ENCODE results near the gene IGSF6. TPM values are rescaled to one million over a fixed set of nuclear protein-coding genes. Genes with fewer than 3 reads are reported as not detected.

IGSF6 gene
- polyA plus RNA-seq, 2 of the 4 experiments (the other 2 are of a cell fraction), result not detected

- FAIRE-seq (no peak), ATAC-seq (no peak), DNase-seq (ENCODE audit: low read depth in 1 of 2, low spot score in 1 of 2) (no peak)
- POLR2A ChIA-PET, result no interaction called here
- Histone ChIP-seq H3K4me2 (no peak overlapping the region), H3K9me3 (no peaks in the 10 kb centered on the region), H3K4me3 (no peak overlapping the region), H3K27ac (no peak overlapping the region), H3K4me1 (no peaks in the 10 kb centered on the region)
- TF ChIP-seq CTCF (IDR thresholded peaks at IDR 0.05) (no peak), FOXS1 (CRISPR knock-in tag; IDR thresholded peaks at IDR 0.05) (no peak), RNF2 (IDR thresholded peaks at IDR 0.05; ENCODE audit: borderline replicate concordance, low read depth) (no peak), RFX5 (IDR thresholded peaks at IDR 0.05) (no peak), EHMT2 (IDR thresholded peaks at IDR 0.05; ENCODE audit: low read depth) (no peak), KDM5A (IDR thresholded peaks at IDR 0.05) (no peak), RAD21 (conservative IDR thresholded peaks at IDR 0.05 in 1 of 2, IDR thresholded peaks at IDR 0.05 in 1 of 2) (no peak), NFE2L2 (conservative IDR thresholded peaks at IDR 0.05; ENCODE audit: low read length) (no peak), BHLHE40 (IDR thresholded peaks at IDR 0.05; ENCODE audit: low read depth, low read length) (no peak), ZNF302 (CRISPR knock-in tag; IDR thresholded peaks at IDR 0.05) (no peak)
- TF ChIP-seq, protein P1, sequence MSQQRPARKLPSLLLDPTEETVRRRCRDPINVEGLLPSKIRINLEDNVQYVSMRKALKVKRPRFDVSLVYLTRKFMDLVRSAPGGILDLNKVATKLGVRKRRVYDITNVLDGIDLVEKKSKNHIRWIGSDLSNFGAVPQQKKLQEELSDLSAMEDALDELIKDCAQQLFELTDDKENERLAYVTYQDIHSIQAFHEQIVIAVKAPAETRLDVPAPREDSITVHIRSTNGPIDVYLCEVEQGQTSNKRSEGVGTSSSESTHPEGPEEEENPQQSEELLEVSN (IDR thresholded peaks at IDR 0.05; ENCODE audit: borderline replicate concordance, low read depth), result no peak
- CTCF ChIA-PET, result no interaction called here
- 96% methylated on average over 3 of the region's 3 CpGs for WGBS (ENCODE audit: missing lambda C conversion rate)
These were observed 34.8 kb downstream of the IGSF6 start for GRCh38 chr16:21617607-21618006.

- WGBS (ENCODE audit: missing lambda C conversion rate), result 100% methylated on average over 3 of the region's 3 CpGs
- FAIRE-seq (no peak), DNase-seq (ENCODE audit: low read depth in 1 of 2, low spot score in 1 of 2) (no peak), ATAC-seq (0 out of 6 replicates have a peak, but pooled peaks of 1 of the 2 experiments have one; percentile 44)
- ChIA-PET POLR2A (no interaction called here), CTCF (interaction anchor here (1.7 to 1.8 kb wide), 2 partner anchors 9 to 11 kb away, joined by 3 to 7 read pairs; no protein-coding TSS in a partner anchor)
- H3K4me1 ChIP-seq, result peaks cover 20% of the 10 kb centered on the region
- H3K9me3 ChIP-seq, result no peaks in the 10 kb centered on the region
- TF ChIP-seq KDM5A (IDR thresholded peaks at IDR 0.05) (no peak), POLR2A (IDR thresholded peaks at IDR 0.05; ENCODE audit: low read length) (no peak), ZSCAN20 (CRISPR knock-in tag; IDR thresholded peaks at IDR 0.05) (no peak), SREBF2 (IDR thresholded peaks at IDR 0.05) (no peak), CBX8 (IDR thresholded peaks at IDR 0.05) (no peak), TFCP2L1 (CRISPR knock-in tag; IDR thresholded peaks at IDR 0.05) (no peak), ZFP36 (IDR thresholded peaks at IDR 0.05; ENCODE audit: borderline replicate concordance, partially characterized antibody) (no peak)
- H3K4me2 ChIP-seq, result no peak overlapping the region
- H3K27ac ChIP-seq, result no peak overlapping the region
- no peak overlapping the region for H3K4me3 ChIP-seq
These were observed 37.5 kb downstream of the IGSF6 start for GRCh38 chr16:21614896-21615295.

- no peak overlapping the region for H3K27ac ChIP-seq
- ChIA-PET CTCF (interaction anchor here (0.6 to 1.4 kb wide), 6 partner anchors 11 to 1285 kb away, joined by 3 to 6 read pairs (median 4); partner anchors contain the start of gene METTL9), POLR2A (no interaction called here)
- peaks cover 20% of the 10 kb centered on the region for H3K4me1 ChIP-seq
- no peaks in the 10 kb centered on the region for H3K9me3 ChIP-seq
- no peak for DNase-seq (ENCODE audit: low read depth in 1 of 2, low spot score in 1 of 2)
- H3K4me3 ChIP-seq, result no peak overlapping the region
- no peak for ATAC-seq
- no peak for FAIRE-seq
- TF ChIP-seq RNF2 (IDR thresholded peaks at IDR 0.05; ENCODE audit: borderline replicate concordance, low read depth) (no peak), HES2 (IDR thresholded peaks at IDR 0.05) (no peak), POLR2A (IDR thresholded peaks at IDR 0.05; ENCODE audit: low read length) (no peak), NPAS2 (CRISPR knock-in tag; IDR thresholded peaks at IDR 0.05; ENCODE audit: borderline replicate concordance) (no peak), MAX (IDR thresholded peaks at IDR 0.05) (no peak), EHMT2 (IDR thresholded peaks at IDR 0.05; ENCODE audit: low read depth) (no peak), MAZ (IDR thresholded peaks at IDR 0.05; ENCODE audit: borderline replicate concordance, low read depth, low read length) (no peak), HOXA7 (CRISPR knock-in tag; IDR thresholded peaks at IDR 0.05) (no peak), HDAC2 (IDR thresholded peaks at IDR 0.05) (no peak), KDM1A (IDR thresholded peaks at IDR 0.05; ENCODE audit: low read depth) (no peak), KDM5A (IDR thresholded peaks at IDR 0.05) (no peak), TFCP2L1 (CRISPR knock-in tag; IDR thresholded peaks at IDR 0.05) (no peak), POLR2AphosphoS2 (conservative IDR thresholded peaks at IDR 0.05; ENCODE audit: low read length) (no peak), CBX2 (IDR thresholded peaks at IDR 0.05; ENCODE audit: borderline replicate concordance, low read depth) (no peak), RFX5 (IDR thresholded peaks at IDR 0.05) (no peak)
- WGBS (ENCODE audit: missing lambda C conversion rate), result 92% methylated on average over 2 of the region's 2 CpGs
- no peak overlapping the region for H3K4me2 ChIP-seq
These were observed 38.6 kb downstream of the IGSF6 start for GRCh38 chr16:21613781-21614180.
